ENCODE measurements around the gene PCIF1.

The PCIF1 gene

GRCh38 chr20:45934586-45935415 lies at the start of gene PCIF1:
TSS of gene PCIF1 (plus strand) at chr20:45934683. CDS start at chr20:45939000, 4,317 bp downstream.
- Mint-ChIP-seq H3K4me1 (peaks cover 35% of the 10 kb centered on the region), H3K4me3 (peak within 1 kb of the TSS; percentile 98), H3K27me3 (peaks cover 2% of the 10 kb centered on the region), H3K36me3 (ENCODE audit: low read depth) (peaks cover 23% of the 10 kb centered on the region), H3K9me3 (no peaks in the 10 kb centered on the region), H3K27ac (peak within 1 kb of the TSS; percentile 99)
- ATAC-seq (peak; percentile 79), DNase-seq (peak; percentile 99)

GRCh38 chr20:45886590-45887345 lies 47.7 kb upstream of the PCIF1 start:
- Mint-ChIP-seq H3K4me3 (no peak overlapping the region), H3K27me3 (no peaks in the 10 kb centered on the region), H3K27ac (no peak overlapping the region), H3K36me3 (ENCODE audit: low read depth) (peaks cover 14% of the 10 kb centered on the region), H3K9me3 (no peaks in the 10 kb centered on the region), H3K4me1 (peaks cover 56% of the 10 kb centered on the region)
- no peak for DNase-seq
- ATAC-seq: no peak

- no peak within 1 kb of the TSS for H3K4me3 Mint-ChIP-seq
- no peaks in the 10 kb centered on the region for H3K27me3 Mint-ChIP-seq
- DNase-seq (no peak), ATAC-seq (no peak)
- H3K27ac Mint-ChIP-seq: no peak within 1 kb of the TSS
- H3K36me3 Mint-ChIP-seq (ENCODE audit: low read depth): peaks cover 14% of the 10 kb centered on the region
- no peaks in the 10 kb centered on the region for H3K9me3 Mint-ChIP-seq
- H3K4me1 Mint-ChIP-seq: peaks cover 56% of the 10 kb centered on the region
Measured at GRCh38 chr20:45887346-45887715, 47.2 kb upstream of the PCIF1 start, which contains the start of gene SPATA25. TSS of gene SPATA25 (minus strand) at chr20:45887622. CDS start at chr20:45887590, 32 bp downstream.

GRCh38 chr20:45888681-45889080 lies 45.8 kb upstream of the PCIF1 start:
- ATAC-seq (no peak), DNase-seq (no peak)
- no peak overlapping the region for H3K27ac Mint-ChIP-seq
- no peaks in the 10 kb centered on the region for H3K27me3 Mint-ChIP-seq
- peaks cover 56% of the 10 kb centered on the region for H3K4me1 Mint-ChIP-seq
- H3K9me3 Mint-ChIP-seq: no peaks in the 10 kb centered on the region
- H3K36me3 Mint-ChIP-seq (ENCODE audit: low read depth): peaks cover 4% of the 10 kb centered on the region
- H3K4me3 Mint-ChIP-seq: no peak overlapping the region

GRCh38 chr20:45890077-45890984 lies 44.2 kb upstream of the PCIF1 start:
- peaks cover 51% of the 10 kb centered on the region for H3K4me1 Mint-ChIP-seq
- H3K4me3 Mint-ChIP-seq: peak overlapping the region; percentile 88
- H3K27ac Mint-ChIP-seq: peak overlapping the region; percentile 82
- peaks cover 5% of the 10 kb centered on the region for H3K36me3 Mint-ChIP-seq (ENCODE audit: low read depth)
- ATAC-seq (peak; percentile 39), DNase-seq (peak; percentile 60)
- no peaks in the 10 kb centered on the region for H3K27me3 Mint-ChIP-seq
- H3K9me3 Mint-ChIP-seq: no peaks in the 10 kb centered on the region

GRCh38 chr20:45890985-45891983 lies 43.2 kb upstream of the PCIF1 start, which contains the start of the genes CTSA and NEURL2:
TSS of gene CTSA (plus strand) at chr20:45891335. CDS start at chr20:45891569, 234 bp downstream.
TSS of gene NEURL2 (minus strand) at chr20:45891208. CDS start at chr20:45890991, 217 bp downstream.
- Mint-ChIP-seq H3K27ac (peak within 1 kb of the TSS; percentile 94), H3K9me3 (no peaks in the 10 kb centered on the region), H3K4me3 (peak within 1 kb of the TSS; percentile 88), H3K27me3 (no peaks in the 10 kb centered on the region), H3K4me1 (peaks cover 46% of the 10 kb centered on the region), H3K36me3 (ENCODE audit: low read depth) (peaks cover 5% of the 10 kb centered on the region)
- DNase-seq (peak; percentile 89), ATAC-seq (peak; percentile 78)

GRCh38 chr20:45892049-45892825 lies 42.2 kb upstream of the PCIF1 start:
- Mint-ChIP-seq H3K27me3 (no peaks in the 10 kb centered on the region), H3K9me3 (no peaks in the 10 kb centered on the region), H3K36me3 (ENCODE audit: low read depth) (peaks cover 5% of the 10 kb centered on the region), H3K27ac (peak overlapping the region; percentile 65), H3K4me3 (peak overlapping the region; percentile 88), H3K4me1 (peaks cover 43% of the 10 kb centered on the region)
- ATAC-seq: no peak
- DNase-seq: no peak

- H3K4me1 Mint-ChIP-seq: peaks cover 43% of the 10 kb centered on the region
- no peaks in the 10 kb centered on the region for H3K9me3 Mint-ChIP-seq
- peaks cover 5% of the 10 kb centered on the region for H3K36me3 Mint-ChIP-seq (ENCODE audit: low read depth)
- ATAC-seq: peak; percentile 23
- peak overlapping the region; percentile 65 for H3K27ac Mint-ChIP-seq
- no peaks in the 10 kb centered on the region for H3K27me3 Mint-ChIP-seq
- DNase-seq: peak; percentile 24
- H3K4me3 Mint-ChIP-seq: peak overlapping the region; percentile 88
Measured at GRCh38 chr20:45892828-45893500, 41.5 kb upstream of the PCIF1 start.

- Mint-ChIP-seq H3K27me3 (no peaks in the 10 kb centered on the region), H3K4me3 (no peak overlapping the region), H3K27ac (no peak overlapping the region), H3K9me3 (no peaks in the 10 kb centered on the region), H3K36me3 (ENCODE audit: low read depth) (peaks cover 5% of the 10 kb centered on the region), H3K4me1 (peaks cover 43% of the 10 kb centered on the region)
- ATAC-seq: no peak
- no peak for DNase-seq
Measured at GRCh38 chr20:45893831-45894230, 40.7 kb upstream of the PCIF1 start.

GRCh38 chr20:45894797-45895196 lies 39.7 kb upstream of the PCIF1 start:
- H3K27ac Mint-ChIP-seq: no peak overlapping the region
- no peaks in the 10 kb centered on the region for H3K27me3 Mint-ChIP-seq
- peaks cover 9% of the 10 kb centered on the region for H3K36me3 Mint-ChIP-seq (ENCODE audit: low read depth)
- no peak for DNase-seq
- peaks cover 35% of the 10 kb centered on the region for H3K4me1 Mint-ChIP-seq
- no peak overlapping the region for H3K4me3 Mint-ChIP-seq
- H3K9me3 Mint-ChIP-seq: no peaks in the 10 kb centered on the region
- ATAC-seq: no peak

GRCh38 chr20:45896641-45897161 lies 37.8 kb upstream of the PCIF1 start:
- DNase-seq (no peak), ATAC-seq (no peak)
- H3K27me3 Mint-ChIP-seq: no peaks in the 10 kb centered on the region
- H3K9me3 Mint-ChIP-seq: no peaks in the 10 kb centered on the region
- peaks cover 27% of the 10 kb centered on the region for H3K4me1 Mint-ChIP-seq
- no peak overlapping the region for H3K27ac Mint-ChIP-seq
- H3K36me3 Mint-ChIP-seq (ENCODE audit: low read depth): peaks cover 9% of the 10 kb centered on the region
- no peak overlapping the region for H3K4me3 Mint-ChIP-seq

- Mint-ChIP-seq H3K36me3 (ENCODE audit: low read depth) (peaks cover 9% of the 10 kb centered on the region), H3K4me3 (no peak overlapping the region), H3K9me3 (no peaks in the 10 kb centered on the region), H3K27ac (no peak overlapping the region), H3K27me3 (no peaks in the 10 kb centered on the region), H3K4me1 (peaks cover 23% of the 10 kb centered on the region)
- DNase-seq: no peak
- ATAC-seq: no peak
Measured at GRCh38 chr20:45897289-45897688, 37.2 kb upstream of the PCIF1 start.

All from activated naive CD8-positive, alpha-beta T cell treated with anti-CD3 and anti-CD28 coated beads, Interleukin-2, amount 50 U/mL, for 24 hours (primary cell).